AG10803 (cell line): Measurements from ENCODE around the gene C10orf95.

Experiments used
- DNase-seq: peaks from one replicate; pipeline ENCODE4 v3.0.0; 2010; ENCODE audit warnings: low read depth
- H3K4me3 ChIP-seq: 2 replicates; pipeline ENCODE4 v1.5.1; 2011; ENCODE audit warnings: mild to moderate bottlenecking, low read length, control low read depth
- CTCF ChIP-seq: conservative IDR thresholded peaks from 2 replicates; pipeline ENCODE4 v1.5.1; 2011; ENCODE audit warnings: mild to moderate bottlenecking, low read length, control low read depth, inconsistent platforms

The C10orf95 gene

GRCh38 chr10:102491136-102491535 is 39.8 kb upstream of the C10orf95 start:
- H3K4me3 ChIP-seq: no peak overlapping the region
- TF ChIP-seq CTCF: no peak
- no peak for DNase-seq

- no peak for TF ChIP-seq CTCF
- DNase-seq: no peak
- H3K4me3 ChIP-seq: no peak overlapping the region
Observed at GRCh38 chr10:102485093-102485784, 33.9 kb upstream of the C10orf95 start.

- TF ChIP-seq CTCF: no peak
- no peak overlapping the region for H3K4me3 ChIP-seq
Observed at GRCh38 chr10:102484021-102484420, 32.7 kb upstream of the C10orf95 start.

GRCh38 chr10:102480396-102480795 is 29.1 kb upstream of the C10orf95 start:
- TF ChIP-seq CTCF: no peak
- no peak overlapping the region for H3K4me3 ChIP-seq
- no peak for DNase-seq

More at GRCh38 chr10:102484021-102484420, 32.7 kb upstream of the C10orf95 start:
- no peak for DNase-seq

GRCh38 chr10:102479651-102480050 is 28.3 kb upstream of the C10orf95 start:
- no peak overlapping the region for H3K4me3 ChIP-seq
- no peak for DNase-seq
- no peak for TF ChIP-seq CTCF

- no peak overlapping the region for H3K4me3 ChIP-seq
- no peak for DNase-seq
- TF ChIP-seq CTCF: no peak
Observed at GRCh38 chr10:102476466-102477141, 25.3 kb upstream of the C10orf95 start.
